Skeletal muscle satellite cell (primary cell): Measurements from ENCODE around the gene ZCCHC14.

Experiments
- H3K27me3 ChIP-seq: 2 replicates; pipeline ENCODE4 v1.7.0; 2013; ENCODE audit warnings: low read length; ENCODE audit not compliant: control insufficient read depth, insufficient read depth
- H3K36me3 ChIP-seq: 2 replicates; pipeline ENCODE4 v1.7.0; 2013; ENCODE audit warnings: mild to moderate bottlenecking, control low read depth, low read length; ENCODE audit not compliant: insufficient read depth
- H3K4me1 ChIP-seq: 2 replicates; pipeline ENCODE4 v1.7.0; 2013; ENCODE audit warnings: low read length; ENCODE audit not compliant: control insufficient read depth, insufficient read depth
- H3K4me2 ChIP-seq: 2 replicates; pipeline ENCODE4 v1.7.0; 2013; ENCODE audit warnings: mild to moderate bottlenecking, low read length
- H3K4me3 ChIP-seq: 2 replicates; pipeline ENCODE4 v1.7.0; 2013; ENCODE audit warnings: low read length
- H3K9ac ChIP-seq: 2 replicates; pipeline ENCODE4 v1.7.0; 2013; ENCODE audit warnings: mild to moderate bottlenecking, low read depth, low read length, moderate library complexity
- H3K9me3 ChIP-seq: replicated peaks from 2 replicates; pipeline ENCODE4 v1.7.0; 2013; ENCODE audit warnings: mild to moderate bottlenecking, control low read depth, low read length

ZCCHC14 gene

GRCh38 chr16:87459027-87459426 lies 33.8 kb downstream of the ZCCHC14 start:
- Histone ChIP-seq H3K36me3 (peaks cover 22% of the 10 kb centered on the region), H3K9me3 (no peaks in the 10 kb centered on the region), H3K4me2 (no peak overlapping the region), H3K9ac (no peak overlapping the region), H3K27me3 (no peaks in the 10 kb centered on the region), H3K4me3 (no peak overlapping the region), H3K4me1 (peaks cover 34% of the 10 kb centered on the region)

DNA sequence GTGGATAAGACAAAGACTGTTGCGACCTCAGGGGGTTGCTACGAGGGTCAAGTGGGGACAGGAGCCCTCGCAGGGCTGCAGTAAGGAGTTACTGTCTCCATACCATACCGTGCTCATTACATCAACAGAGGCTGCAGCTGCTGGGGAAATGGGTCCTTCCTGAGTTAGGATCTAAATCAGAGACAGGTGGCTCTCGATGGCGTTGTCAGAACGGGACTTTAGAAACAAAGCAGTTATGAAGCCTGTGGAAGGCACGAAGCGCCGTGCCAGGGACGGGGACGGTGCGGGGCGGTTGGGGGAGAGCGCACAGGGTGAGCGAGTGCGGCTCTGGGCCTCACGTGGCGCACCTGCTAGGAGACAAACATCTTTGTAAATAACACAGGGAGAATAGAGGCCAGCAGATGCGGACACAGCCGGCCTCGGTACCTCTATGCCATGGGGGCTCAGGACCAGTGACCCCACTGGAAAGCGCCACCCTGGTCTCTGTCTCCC lies 34.4 kb downstream of the ZCCHC14 start:
- no peaks in the 10 kb centered on the region for H3K9me3 ChIP-seq
- peaks cover 22% of the 10 kb centered on the region for H3K36me3 ChIP-seq
- H3K4me1 ChIP-seq: peaks cover 29% of the 10 kb centered on the region
- H3K4me3 ChIP-seq: no peak overlapping the region
- peak overlapping the region; percentile 59 for H3K9ac ChIP-seq
- peak overlapping the region; percentile 56 for H3K4me2 ChIP-seq
- no peaks in the 10 kb centered on the region for H3K27me3 ChIP-seq

DNA sequence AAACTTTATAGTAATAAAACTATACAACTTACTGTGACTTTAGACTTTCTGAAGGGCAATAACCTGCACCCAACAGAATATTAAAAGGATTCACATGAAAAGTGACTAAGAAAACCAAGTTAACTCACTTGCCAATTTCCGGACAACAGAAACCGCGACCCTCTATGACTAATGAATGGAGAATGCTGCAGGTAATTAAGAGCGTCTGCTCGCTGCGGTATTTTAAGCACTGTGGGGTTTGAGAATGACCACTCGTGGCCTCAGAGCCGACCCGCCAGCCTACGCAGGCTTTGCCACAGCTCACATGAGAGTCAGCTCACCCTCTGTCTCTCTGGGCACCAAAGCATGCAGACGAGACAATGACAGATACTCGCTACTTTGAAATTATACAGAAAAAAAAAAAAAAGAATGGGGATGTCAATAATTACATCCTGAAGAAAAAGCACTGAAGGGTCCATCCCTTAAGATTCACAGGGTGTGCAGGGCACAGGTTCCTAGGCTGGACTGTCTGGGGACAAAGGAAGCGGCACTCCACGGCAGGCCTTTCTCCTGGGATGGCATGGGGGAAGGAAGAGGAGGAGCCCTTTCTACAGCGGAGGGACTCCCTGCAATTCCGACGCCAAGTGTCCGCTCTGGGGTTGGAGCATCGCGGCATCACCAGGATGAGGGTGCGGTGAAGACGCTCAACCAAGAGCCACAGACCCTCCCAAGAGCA lies 35.0 kb downstream of the ZCCHC14 start:
- Histone ChIP-seq H3K4me3 (no peak overlapping the region), H3K27me3 (no peaks in the 10 kb centered on the region), H3K9me3 (no peaks in the 10 kb centered on the region), H3K4me1 (peaks cover 25% of the 10 kb centered on the region), H3K36me3 (peaks cover 22% of the 10 kb centered on the region), H3K9ac (peak overlapping the region; percentile 59), H3K4me2 (peak overlapping the region; percentile 56)

DNA sequence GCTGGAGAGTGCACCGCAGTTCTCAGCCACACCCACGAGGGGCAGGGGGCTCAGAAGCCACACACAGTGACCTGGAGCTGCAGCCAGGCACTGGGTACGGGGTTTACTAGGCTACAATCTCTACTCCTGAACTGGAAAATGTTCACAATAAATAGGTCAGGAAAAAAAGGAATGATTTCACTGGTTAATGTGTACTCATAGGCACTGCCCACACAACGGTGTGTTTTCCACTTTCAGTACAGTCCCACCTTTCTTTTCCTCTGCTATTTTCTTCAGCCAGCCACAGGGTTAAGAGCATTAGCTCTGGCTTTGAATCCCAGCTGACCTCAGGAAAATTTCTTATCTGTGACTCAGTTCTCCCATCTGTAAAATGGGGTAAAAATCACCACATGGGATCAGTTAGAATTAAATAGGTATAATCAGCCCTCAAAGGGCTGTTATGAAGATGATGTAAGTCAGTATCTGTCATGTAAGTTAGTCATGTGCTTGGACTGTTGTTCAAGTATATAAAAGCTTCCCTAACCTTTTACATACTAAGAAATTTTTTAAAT lies 35.7 kb downstream of the ZCCHC14 start:
- H3K36me3 ChIP-seq: peaks cover 27% of the 10 kb centered on the region
- H3K4me2 ChIP-seq: peak overlapping the region; percentile 26
- H3K9ac ChIP-seq: peak overlapping the region; percentile 27
- H3K27me3 ChIP-seq: no peaks in the 10 kb centered on the region
- no peak overlapping the region for H3K4me3 ChIP-seq
- H3K4me1 ChIP-seq: peaks cover 25% of the 10 kb centered on the region
- H3K9me3 ChIP-seq: no peaks in the 10 kb centered on the region

- Histone ChIP-seq H3K27me3 (no peaks in the 10 kb centered on the region), H3K9ac (no peak overlapping the region), H3K4me1 (peaks cover 18% of the 10 kb centered on the region), H3K9me3 (no peaks in the 10 kb centered on the region), H3K4me2 (no peak overlapping the region), H3K4me3 (no peak overlapping the region), H3K36me3 (peaks cover 30% of the 10 kb centered on the region)
These were observed 38.4 kb downstream of the ZCCHC14 start for GRCh38 chr16:87454391-87454790.

DNA sequence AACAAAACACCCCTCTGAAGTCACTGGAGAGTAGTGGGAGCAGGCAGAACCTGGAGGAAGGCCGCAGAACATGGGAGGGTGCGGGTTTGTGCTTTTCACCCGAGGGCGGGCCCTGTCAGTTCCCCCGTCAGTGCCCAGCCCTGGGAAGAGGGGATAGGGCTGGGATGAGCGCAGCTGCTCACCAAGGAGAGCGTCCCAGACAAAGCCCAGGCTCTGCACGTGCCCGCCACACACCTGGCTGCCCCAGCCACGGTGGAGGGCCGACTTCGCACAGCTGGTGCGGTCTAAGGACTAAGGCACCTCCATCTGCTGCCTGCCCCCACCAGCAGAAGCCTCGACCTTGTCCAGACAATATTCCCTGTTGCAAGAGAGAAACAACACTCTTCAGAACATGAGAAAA lies 39.5 kb downstream of the ZCCHC14 start:
- no peaks in the 10 kb centered on the region for H3K27me3 ChIP-seq
- no peak overlapping the region for H3K4me3 ChIP-seq
- peaks cover 14% of the 10 kb centered on the region for H3K4me1 ChIP-seq
- no peak overlapping the region for H3K4me2 ChIP-seq
- no peak overlapping the region for H3K9ac ChIP-seq
- H3K36me3 ChIP-seq: peaks cover 27% of the 10 kb centered on the region
- H3K9me3 ChIP-seq: no peaks in the 10 kb centered on the region

DNA sequence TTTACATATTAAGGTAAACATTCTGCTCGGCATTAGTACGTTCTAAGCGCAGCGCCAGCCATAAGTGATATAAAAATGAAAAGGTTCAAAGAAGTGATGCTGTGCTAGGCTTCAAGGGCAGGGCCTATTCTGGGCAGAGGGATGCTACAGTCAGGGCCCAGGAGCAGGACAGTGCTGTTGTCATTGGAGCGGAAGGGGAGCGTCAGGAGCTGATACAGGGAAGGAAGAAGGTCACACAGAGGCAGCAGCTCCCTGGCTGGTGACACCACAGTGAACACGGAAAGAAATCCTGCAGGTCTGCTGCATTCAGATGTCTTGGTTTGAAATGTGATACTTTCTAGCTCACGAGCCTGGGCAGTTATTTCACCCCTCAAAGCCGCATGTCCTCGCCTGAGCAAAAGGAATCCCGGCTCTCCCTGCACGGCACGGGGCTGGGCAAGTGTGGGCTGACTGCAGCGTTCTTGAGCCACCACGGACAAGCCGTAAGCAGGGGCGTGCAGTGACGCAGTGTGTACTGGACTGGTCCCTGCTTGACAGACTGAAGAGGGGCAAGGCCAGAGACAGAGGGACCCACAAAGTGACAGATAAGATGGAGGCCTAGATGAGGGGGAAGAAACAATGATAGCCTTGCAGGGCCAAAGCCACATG lies 41.1 kb downstream of the ZCCHC14 start:
- Histone ChIP-seq H3K36me3 (peaks cover 34% of the 10 kb centered on the region), H3K4me2 (no peak overlapping the region), H3K27me3 (no peaks in the 10 kb centered on the region)

GRCh38 chr16:87448866-87449265 lies 44.0 kb downstream of the ZCCHC14 start:
- Histone ChIP-seq H3K9me3 (no peaks in the 10 kb centered on the region), H3K27me3 (no peaks in the 10 kb centered on the region), H3K4me1 (no peaks in the 10 kb centered on the region), H3K4me2 (no peak overlapping the region), H3K4me3 (no peak overlapping the region), H3K9ac (no peak overlapping the region), H3K36me3 (peaks cover 33% of the 10 kb centered on the region)

More for the DNA sequence above, 41.1 kb downstream of the ZCCHC14 start:
- no peaks in the 10 kb centered on the region for H3K9me3 ChIP-seq
- H3K9ac ChIP-seq: no peak overlapping the region
- peaks cover 1% of the 10 kb centered on the region for H3K4me1 ChIP-seq
- no peak overlapping the region for H3K4me3 ChIP-seq

DNA sequence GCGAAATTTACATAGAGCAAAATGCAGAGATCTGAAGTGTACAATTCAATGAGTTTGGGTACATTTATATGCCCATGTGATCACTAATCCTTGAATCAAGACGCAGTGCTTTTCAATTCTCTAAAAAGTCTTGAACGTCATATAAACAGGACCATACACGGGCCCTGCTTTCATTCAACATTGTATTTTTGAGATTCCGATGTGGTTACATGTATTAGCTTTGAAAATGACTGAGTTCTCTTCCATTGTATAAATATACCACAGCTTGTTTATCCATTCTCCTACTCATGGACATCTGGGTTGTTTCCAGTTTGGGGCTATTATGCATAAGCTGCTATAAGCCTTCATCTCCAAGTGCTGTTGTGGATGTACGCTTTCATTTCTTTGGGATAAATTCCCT lies 45.5 kb downstream of the ZCCHC14 start:
- Histone ChIP-seq H3K36me3 (peaks cover 29% of the 10 kb centered on the region), H3K27me3 (no peaks in the 10 kb centered on the region), H3K9me3 (no peaks in the 10 kb centered on the region), H3K4me3 (no peak overlapping the region), H3K4me1 (peaks cover 2% of the 10 kb centered on the region), H3K4me2 (no peak overlapping the region), H3K9ac (no peak overlapping the region)

- H3K4me2 ChIP-seq: no peak overlapping the region
- H3K36me3 ChIP-seq: peaks cover 21% of the 10 kb centered on the region
- H3K27me3 ChIP-seq: no peaks in the 10 kb centered on the region
- no peak overlapping the region for H3K4me3 ChIP-seq
- H3K4me1 ChIP-seq: peaks cover 8% of the 10 kb centered on the region
- no peaks in the 10 kb centered on the region for H3K9me3 ChIP-seq
- no peak overlapping the region for H3K9ac ChIP-seq
These were observed 46.3 kb downstream of the ZCCHC14 start for GRCh38 chr16:87446479-87446878.

- Histone ChIP-seq H3K27me3 (no peaks in the 10 kb centered on the region), H3K9ac (no peak overlapping the region), H3K4me2 (no peak overlapping the region), H3K9me3 (no peaks in the 10 kb centered on the region), H3K4me3 (no peak overlapping the region), H3K4me1 (peaks cover 8% of the 10 kb centered on the region), H3K36me3 (peaks cover 20% of the 10 kb centered on the region)
These were observed 47.3 kb downstream of the ZCCHC14 start for GRCh38 chr16:87445486-87445885.
